ENCODE results near the gene IFITM10.
"Not testable (repeated sequence)": the region's sequence is repeated elsewhere in the genome, so short reads cannot be mapped to it uniquely, and the experiment has no call there.

IFITM10 gene

DNA sequence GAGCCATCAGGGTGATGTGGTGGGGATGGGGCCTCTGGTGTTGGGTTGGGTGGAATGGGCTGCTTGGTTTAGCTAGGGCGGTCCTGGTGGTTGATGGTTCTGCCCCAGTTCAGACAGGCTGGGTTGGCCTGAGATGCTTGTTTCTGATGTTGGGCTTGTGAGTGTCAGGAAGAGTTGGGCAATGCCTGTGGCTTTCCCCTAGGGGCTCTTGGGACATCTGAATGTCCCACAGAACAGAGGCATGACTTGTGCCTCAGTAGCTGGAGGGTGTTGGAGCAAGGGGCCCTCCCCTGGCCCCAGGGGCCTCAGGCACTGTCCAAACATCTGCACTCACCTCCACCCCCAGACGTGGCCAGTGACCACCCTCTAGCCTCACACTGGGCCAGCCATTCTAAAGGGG is 27.3 kb upstream of the IFITM10 start:
- DNase-seq, result no peak

- DNase-seq, result no peak
These were observed 26.7 kb upstream of the IFITM10 start for GRCh38 chr11:1776944-1777715.

DNA sequence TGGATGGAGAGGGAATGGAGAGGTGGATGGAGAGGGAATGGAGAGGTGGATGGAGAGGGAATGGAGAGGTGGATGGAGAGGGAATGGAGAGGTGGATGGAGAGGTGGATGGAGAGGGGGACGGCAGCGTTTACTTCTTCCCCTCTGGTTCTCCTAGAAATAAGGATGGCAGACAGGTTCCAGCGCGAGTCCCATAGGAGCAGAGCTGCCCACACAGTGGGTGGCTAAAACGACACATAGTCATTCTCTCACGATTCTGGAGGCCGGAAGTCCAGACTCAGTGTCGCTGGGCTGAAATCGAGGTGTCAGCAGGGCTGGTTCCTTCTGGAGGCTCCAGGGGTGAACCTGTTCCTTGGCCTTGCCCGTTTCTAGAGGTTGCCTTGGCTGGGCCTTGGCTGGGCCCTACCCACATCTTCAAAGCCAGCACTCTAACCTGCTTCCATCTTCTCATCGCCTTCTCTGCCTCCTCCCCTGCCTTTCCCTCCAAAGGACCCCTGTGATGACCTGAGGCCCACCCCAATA is 26.0 kb upstream of the IFITM10 start:
- DNase-seq, result no peak

- DNase-seq, result no peak
These were observed 24.5 kb upstream of the IFITM10 start for GRCh38 chr11:1774886-1775285.

DNA sequence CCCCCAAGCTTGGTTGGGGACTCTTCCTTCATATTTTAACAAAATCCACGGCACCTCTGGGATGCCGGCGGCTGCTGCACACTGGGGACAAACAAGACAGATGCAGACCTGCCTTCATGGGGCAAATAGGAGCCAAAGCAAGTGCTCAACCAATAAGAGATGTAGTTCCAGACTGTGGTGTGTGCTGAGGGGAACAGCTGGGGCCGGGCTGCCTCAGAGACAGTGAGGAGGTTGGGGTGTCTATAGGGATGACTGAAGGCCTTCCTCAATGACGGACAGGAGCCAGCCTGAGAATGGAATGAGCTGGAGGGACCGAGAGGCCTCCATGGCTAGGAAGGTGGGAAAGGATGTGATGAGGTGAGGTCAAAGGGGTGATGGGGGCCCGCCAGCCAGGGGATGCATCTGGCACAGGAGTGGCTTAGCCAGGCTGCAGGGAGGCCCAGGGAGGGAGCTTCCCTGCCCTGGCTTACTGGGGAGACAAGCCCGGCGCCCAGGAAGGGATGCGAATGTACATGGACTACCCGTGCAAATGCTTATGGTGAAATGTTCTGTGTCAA is 23.7 kb upstream of the IFITM10 start:
- DNase-seq, result no peak

DNA sequence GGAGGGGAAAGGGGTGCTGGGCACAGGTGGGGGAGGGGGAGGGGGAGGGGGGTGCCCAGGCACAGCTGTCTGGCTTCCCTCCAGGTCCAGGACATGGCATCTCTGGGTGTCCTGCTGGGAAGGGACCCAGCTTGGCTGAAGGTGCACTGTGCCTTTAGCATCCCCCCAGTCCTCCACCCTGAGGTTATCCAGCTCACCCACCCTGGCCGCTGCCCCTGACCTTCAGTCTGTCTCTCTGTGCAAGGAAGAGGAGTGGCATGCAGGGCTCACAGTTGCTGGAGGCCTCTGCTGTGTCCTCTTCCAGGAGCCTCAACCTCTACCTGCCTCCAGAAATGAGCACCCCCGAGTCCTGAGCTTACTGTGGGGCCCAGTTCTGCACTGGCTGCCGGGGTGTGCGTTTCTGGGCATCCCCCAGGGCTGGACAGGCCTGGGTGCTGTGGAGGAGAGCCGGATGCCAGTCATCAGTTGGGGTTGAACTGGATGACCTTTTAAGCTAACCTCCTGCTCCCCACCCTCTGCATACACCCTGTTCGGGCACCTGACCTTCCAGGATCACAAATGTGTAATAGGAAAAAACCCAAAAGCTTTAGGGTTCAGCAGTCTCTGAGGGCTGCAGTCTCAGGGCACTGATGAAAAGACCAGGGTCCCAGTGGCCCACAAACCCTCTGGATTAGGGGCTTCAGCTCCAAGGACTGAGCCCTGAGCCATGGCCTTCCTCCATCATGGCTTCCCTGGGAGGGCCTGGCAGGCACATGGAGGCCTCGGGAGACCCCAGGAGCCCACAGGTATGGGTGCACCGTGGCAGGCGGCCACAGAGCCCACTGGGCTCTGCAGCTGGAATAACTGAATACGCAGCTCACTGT is 23.0 kb upstream of the IFITM10 start:
- no peak for DNase-seq

- peak; percentile 44 for DNase-seq
These were observed 22.1 kb upstream of the IFITM10 start for GRCh38 chr11:1772270-1773130.

DNA sequence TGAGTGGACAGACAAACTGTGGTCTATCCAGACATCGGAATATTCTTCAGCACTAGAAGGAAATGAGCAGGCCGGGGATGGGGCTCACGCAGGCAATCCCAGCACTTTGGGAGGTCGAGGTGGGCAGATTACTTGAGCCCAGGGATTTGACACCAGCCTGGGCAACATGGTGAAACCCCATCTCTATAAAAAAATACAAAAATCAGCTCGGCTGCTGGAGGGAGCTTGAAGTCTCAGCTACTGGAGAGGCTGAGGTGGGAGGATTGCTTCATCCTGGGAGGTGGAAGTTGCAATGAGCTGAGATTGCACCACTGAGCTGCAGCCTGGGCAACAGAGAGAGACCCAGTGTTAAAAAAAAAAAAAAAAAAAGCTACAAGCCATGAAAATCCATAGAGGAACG is 21.3 kb upstream of the IFITM10 start:
- DNase-seq, result no peak

- no peak for DNase-seq
These were observed 20.9 kb upstream of the IFITM10 start for GRCh38 chr11:1771273-1771672.

DNA sequence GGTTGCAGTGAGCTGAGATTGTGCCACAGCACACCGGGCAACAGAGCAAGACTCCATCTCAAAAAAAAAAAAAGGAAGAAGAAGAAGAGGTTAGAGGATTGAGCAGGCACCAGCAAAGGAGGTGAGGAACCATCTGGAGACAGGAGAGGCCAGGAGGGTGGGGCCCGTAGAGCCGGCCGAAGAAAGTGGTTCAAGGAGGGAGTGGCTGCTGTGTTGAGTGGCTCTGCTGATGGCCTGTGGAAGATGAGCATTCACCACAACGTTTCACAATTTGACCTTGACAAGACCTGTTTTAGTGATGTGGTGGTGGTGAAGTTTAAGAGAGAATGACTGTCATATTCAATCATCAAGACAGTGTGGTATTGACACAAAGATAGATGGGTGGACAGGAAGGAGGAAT is 20.1 kb upstream of the IFITM10 start:
- no peak for DNase-seq

- DNase-seq, result no peak
These were observed 19.7 kb upstream of the IFITM10 start for GRCh38 chr11:1770061-1770460.

DNA sequence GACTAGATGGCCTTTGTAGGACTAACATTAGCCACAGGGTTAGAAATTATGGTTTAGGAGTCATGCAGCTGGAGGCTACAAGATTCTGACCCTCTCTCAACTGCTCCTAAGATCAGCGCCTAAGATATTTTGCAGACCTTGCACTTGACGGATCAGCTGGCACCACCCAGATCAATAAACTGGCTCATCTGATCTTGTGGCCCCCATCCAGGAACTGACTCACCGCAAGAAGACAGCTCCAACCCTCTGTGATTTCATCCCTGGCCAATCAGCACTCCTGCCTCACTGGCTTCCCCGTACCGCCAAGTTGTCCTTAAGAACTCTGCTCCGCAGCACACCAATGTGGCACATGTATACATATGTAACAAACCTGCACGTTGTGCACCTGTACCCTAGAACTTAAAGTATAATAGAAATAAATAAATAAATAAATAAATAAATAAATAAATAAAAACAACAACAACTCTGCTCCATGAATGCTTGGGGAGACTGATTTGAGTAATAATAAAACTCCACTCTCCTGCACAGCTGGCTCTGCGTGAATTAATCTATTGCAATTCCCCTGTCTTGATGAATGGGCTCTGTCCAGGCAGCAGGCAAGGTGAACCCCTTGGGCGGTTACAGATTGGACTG is 19.0 kb upstream of the IFITM10 start:
- DNase-seq, result not testable (repeated sequence)

- no peak for DNase-seq
These were observed 17.7 kb upstream of the IFITM10 start for GRCh38 chr11:1768141-1768469.

DNA sequence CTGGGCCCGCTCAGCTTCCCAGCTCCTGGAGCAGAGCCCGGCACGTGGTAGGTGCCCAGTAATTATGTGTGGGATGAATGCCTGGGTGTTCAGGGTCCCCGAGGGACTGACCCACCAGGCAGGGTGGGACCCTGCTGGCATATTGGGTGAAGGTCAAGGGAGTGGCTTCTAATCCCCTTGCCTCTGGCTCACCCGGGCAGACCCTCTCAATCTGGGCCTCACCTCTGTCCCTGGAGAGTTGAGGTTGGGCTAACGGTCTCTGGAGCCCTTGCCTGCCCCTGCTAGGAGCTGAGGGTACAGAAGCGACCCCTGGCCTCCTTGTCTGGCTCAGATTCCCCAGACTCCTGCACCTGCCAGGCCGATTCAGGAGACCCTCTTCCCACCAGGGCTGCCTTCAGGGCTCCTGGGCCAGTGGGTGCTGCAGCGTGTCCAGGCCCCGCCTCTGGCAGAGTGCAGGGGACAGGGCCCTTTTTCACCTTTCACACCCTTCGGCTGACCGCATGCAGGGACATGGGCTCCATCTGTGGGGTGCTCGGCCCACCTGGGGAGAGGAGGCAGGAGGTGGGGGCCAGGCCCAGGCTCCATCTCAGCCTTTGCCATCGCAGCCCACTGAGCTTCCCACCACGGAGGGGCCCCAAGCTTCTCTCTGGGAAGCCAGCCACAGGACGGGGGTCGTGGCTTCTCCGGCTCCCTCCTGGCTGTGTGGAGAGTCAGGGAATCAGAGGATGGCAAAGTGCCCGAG is 17.2 kb upstream of the IFITM10 start:
- DNase-seq, result no peak

DNA sequence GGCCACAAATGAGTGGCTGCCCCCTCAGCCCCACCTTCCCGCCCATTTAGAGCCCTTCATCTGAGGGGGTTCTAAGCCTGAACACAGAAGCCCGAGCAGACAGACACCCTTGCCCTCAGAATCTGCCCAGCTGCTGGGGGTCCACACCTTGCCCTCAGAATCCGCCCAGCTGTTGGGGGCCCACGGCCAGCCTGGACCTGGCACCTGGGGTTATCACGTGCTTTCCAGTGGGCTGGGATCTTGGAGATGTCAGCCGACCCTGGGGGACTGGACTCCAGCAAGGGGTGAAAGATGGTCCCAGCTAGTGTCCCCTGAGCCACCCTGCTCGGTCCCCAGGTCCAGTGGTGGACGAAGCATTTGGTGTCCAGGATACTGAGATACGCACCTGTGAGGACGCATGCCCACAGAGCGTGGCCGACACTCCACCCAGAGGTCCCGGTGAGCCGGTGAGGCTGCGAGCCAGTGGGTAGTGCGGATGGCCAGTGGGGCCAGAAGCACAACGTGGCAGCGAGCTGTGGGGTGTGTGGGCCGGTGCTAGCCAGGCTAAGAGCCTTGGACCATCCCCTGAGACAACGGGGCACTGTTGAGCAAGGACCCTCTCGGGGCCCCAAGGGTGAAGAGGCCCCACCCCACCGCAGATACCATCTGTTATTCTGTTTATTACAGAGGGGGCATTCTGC is 16.5 kb upstream of the IFITM10 start:
- no peak for DNase-seq

DNA sequence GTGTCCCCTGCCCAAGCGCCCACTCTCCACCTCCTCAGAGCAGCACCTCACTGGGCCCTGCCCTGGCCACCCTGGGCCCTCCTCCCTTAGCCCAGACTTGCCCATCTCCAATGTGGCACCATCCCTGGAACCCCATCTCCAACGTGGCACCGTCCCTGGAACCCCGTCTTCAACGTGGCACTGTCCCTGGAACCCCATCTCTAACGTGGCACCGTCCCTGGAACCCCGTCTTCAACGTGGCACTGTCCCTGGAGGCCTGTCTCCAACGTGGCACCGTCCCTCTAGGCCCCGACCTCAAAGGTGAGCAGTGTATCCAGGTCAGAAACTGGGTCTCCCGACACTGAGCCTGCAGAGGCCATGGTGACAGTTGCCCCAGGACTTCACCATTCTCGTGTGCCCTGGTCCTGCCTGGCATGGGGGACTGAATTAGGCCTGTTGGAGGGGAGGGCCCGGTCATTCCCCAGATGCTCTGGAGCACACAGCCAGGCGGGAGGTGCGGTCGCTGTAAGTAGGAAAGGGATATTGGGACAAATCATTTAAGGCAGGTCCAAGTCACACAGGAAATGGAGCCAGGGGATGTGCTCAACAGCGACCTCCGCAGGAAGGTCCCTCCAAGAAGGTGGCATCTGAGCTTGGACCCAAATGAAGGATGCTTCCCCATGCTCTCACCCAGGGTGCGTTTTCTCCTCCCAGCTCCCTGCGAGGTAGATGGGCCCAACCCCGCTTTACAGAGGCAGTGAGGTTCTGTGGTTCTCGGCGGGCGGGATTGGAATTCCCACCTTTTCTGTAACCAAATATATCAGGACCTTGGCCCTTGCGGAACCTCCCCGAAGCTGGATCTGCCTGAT is 15.7 kb upstream of the IFITM10 start:
- DNase-seq, result no peak

- DNase-seq, result peak; percentile 88
These were observed 13.6 kb upstream of the IFITM10 start, which contains the start of gene CTSD for GRCh38 chr11:1763796-1764661. TSS of gene CTSD (minus strand) at chr11:1763927. CDS start at chr11:1763859, 68 bp downstream.

GRCh38 chr11:1763336-1763795 is 13.0 kb upstream of the IFITM10 start:
- DNase-seq, result no peak

All from CD4-positive, alpha-beta T cell treated with Interleukin-12 subunit alpha and Interleukin-12 subunit beta, for 1 hour (primary cell).